Activated CD4-positive, CD25-positive, alpha-beta regulatory T cell treated with anti-CD3 and anti-CD28 coated beads, Interleukin-2, amount 50 U/mL, for 24 hours (primary cell): ENCODE results near the gene TAGLN3.
A peak's percentile ranks its signal among the peaks of the same experiment; 100 is the strongest.

Source experiments
- ATAC-seq, 2 donors: fragments of 150-1000 bp; cut with Tn5 transposase; one replicate each; pipeline ENCODE4 v1.10.0; 2021; ENCODE audit warnings: mild to moderate bottlenecking in 1 of 2, moderate library complexity in 1 of 2

TAGLN3 gene

DNA sequence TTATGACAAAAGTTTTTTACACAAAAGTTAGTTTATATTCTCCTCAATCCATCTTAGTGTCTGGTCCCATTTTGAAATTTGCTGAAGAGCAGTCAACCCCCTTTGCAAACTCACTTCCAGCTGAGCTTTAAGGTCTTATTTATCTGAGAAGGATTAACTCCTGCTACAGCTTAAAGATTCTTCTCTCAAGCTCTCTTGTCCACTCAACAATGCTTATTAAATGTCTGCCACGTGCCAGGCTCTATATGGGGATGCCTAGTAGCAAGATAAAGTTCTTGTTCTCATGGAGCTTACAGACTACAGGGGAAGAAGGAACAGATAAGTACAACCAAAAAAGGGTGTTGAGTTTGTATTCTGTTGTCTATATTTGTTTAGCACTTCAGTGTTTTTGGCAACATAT, 54.5 kb downstream of the TAGLN3 start:
- no peak for ATAC-seq

DNA sequence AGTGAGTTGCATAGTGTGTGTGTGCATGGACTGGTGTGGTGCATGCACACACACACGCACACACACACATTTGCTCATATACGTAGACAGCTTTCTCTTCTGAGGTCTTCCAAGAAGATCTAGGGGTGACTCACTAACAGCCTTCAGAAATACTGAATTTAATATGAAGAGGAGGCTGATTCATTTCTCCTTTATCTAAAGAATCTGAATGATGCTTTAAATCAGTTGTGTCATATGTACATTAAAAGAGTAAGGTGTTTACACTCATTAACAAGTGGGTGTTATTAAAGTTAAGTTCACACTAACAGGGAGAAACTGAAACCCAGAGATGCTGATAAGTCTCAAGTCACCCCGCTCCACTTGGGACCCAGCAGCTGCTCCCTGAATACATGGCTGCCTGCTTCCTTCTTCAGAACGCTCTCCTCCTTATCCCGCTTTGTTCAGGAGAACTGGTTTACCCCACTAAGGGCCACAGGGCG, 57.8 kb downstream of the TAGLN3 start:
- peak; percentile 94 for ATAC-seq

DNA sequence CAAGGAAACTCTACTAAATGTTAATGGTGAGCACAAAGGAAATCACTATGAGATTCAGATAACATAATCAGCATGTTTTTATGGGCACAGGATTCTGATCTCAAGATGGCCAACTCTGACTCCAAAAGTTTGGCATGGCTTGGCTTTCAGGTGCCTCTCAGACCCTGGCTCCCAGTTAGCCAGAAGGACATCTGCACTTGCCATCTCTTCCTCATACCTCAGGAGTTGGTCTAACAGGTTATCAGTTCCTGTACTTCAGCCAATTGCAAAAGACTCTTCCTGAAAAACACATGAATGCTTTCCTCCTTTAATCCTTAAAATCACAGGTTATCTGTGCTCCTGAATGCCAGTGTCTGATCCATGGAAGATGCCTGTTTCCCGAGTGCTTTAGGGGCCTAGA, 60.8 kb downstream of the TAGLN3 start:
- ATAC-seq = no peak

DNA sequence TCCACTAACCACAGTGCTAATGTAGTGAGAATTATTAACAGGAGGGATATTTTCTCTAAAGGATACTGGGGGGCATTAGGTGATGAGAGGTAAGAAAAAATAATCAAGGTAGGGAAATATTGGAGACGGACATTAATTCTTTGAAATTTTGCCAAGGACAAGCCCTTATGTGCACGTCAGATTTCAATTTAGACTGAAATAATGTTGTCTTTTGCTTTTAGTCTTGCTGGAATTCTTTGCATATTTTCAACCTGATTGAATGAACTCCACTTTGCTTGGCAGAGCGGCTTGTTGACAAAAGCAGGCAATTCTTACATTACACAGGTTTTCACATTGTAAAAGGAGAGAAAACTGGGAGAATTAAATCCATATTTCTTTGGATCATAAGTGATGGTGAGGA, 62.4 kb downstream of the TAGLN3 start:
- no peak for ATAC-seq
